Stimulated activated CD4-positive, alpha-beta T cell treated with anti-CD3 and anti-CD28 coated beads, Interleukin-12 subunit alpha, Interleukin-12 subunit beta, amount 100 ng/mL, for 24 hours (primary cell): Measurements from ENCODE around the gene RAB43.
"Not testable (repeated sequence)": the region's sequence is repeated elsewhere in the genome, so short reads cannot be mapped to it uniquely, and the experiment has no call there.

Experiments used
- DNase-seq, 2 experiments: peaks; one replicate each; pipeline ENCODE4 v3.0.0-alpha.2; 2020; ENCODE audit warnings: low read depth in 2 of 2

Gene RAB43

DNA sequence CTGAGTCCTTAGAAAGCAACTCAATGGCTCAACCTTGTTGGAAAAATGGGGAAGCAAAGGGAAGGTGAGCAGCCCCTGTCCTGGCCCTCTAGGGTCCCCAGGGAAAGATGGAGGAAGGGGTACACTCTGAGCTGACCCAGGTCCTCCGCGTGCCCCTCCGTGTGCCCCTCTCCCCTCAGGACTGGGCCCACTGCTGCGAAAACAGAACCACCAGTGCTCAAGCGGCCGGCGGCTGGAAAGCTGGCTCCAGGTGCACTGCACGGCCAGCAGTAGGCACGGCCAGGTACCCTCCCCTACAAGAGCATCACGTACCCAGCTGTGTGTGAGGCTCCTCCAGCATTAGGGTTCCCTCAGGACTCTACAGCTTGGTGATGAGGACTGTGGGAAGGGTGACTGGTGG lies 26.3 kb downstream of the RAB43 start:
- DNase-seq, result no peak

DNA sequence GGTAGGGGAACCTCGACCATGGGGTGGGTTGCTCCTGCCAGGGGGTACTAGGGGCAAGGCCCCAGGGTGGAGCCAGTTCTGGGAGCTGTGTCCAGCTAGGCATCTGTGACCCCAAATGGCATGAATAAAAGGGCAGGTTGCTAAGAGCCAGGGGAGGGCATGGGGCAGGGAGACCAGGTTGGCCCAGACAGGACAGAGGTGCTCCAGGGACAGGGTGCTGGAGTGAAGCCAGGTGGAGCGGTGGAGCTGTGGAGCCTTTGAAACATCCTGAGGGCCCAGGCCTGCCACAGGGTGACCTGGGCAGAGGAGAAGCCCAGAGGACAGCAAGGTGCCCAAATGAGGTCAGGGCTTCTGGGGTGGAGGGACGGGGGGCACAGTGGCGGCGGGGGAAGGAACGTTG lies 33.3 kb downstream of the RAB43 start:
- not testable (repeated sequence) for DNase-seq

DNA sequence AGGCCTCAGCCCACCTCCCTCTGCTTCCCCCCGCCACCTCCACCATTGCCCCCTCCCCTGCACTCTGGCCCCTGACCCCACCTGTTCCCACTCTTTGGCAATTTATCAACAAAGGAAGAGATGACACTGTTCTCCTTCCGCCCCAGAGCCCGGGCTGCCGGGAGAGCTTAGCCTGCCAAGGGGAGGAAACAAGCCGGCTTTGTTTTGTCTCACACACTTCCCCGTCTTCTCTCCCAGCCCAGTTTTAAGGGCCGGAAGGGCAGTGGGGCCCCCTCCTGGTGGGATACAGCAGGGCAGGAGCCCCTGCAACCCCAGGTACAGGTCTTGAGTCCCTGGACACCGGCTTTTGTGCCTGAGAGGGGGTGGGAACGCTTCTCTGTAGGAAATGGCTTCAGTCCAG lies 33.7 kb downstream of the RAB43 start:
- DNase-seq, result not testable (repeated sequence)

DNA sequence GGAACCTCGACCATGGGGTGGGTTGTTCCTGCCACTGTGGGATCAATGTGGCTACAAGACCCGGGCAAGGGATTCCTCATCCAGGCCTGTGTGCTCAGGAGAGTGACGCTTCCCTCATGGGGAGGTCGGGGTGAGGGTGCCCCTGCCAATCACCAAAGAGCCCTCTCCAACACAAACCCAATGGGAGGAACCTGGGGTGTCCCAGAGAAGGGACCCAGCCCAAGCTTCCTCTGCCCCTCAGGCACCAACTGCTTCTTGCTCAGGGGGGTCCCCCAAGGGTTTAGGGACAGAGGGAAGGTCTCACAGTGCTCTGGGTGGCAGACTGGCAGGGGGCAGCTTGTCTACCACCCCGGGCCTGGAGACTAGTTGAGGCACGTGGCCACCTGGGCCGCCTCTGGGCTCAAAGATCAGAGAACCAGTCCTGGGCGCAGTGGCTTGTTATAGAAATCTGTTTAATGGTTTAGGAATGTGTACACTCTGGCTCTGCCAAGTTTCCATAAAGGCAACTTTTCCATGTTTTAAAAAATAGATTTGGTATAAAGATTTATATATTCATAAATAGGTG lies 34.4 kb downstream of the RAB43 start:
- no peak for DNase-seq

DNA sequence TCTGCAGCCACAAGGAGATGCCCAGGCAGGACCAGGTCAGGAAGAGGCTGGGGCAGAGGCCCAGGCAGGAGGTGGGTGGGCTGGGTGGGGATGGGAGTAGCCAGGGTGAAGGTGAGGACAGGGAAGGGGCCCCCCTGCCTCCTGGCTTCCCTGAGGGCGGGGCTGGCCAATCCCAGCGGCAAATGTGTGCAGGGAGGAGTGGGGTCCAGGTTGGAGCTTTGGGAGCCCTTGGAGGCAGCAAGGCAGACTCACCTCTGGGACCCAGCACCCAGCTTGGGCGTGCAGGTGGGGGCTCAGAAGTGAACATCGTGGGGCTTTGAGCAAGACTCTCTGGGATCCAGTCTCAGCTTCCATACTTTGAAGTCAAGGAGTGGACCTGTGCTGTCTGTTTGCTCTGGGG lies 35.8 kb downstream of the RAB43 start:
- no peak for DNase-seq

DNA sequence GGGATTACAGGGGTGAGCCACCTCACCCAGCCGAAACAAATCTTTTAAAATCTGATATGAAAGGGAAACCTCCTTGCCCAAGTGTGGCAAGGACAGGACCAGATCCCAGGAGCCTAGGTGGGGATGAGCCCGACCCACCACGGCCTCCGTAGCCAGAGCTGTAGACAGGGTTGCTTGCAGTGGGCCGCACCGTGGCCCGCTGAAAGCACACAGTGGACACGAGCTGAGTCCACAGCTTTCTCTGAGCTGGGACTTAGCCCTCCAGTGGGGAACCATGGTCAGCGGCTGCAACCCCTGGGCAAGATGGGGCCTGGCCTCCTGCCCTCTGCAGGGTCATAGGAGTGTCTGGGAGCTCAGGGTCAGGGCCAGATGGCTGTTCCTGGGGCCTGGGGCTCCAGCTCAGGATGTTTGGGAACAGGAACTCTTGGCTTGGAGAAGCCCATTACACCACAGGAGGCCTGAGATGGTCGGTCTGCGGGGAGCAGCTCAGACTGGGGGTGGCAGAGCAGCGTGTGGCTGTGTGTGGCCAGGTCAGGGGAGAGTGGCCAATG lies 36.4 kb downstream of the RAB43 start:
- DNase-seq, result no peak

DNA sequence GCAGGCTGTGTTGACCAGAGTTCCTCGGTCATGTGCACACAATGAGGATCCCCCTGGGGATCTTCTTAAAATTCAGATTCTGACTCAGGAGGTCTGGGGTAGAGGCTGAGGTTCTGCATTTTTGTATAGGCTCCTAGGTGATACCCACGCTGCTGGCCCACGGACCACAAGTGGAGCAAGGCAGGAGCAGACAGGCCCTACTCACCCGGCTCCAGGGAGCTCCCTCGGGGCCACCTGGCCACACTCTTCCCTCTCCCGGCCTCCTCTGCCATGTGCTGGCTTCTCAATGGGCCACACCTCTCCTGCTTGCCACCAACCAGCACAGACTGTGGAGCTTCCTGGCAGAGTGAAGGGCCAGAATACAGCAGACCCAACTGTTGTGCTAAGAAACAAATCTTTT lies 37.1 kb downstream of the RAB43 start:
- DNase-seq, result no peak

DNA sequence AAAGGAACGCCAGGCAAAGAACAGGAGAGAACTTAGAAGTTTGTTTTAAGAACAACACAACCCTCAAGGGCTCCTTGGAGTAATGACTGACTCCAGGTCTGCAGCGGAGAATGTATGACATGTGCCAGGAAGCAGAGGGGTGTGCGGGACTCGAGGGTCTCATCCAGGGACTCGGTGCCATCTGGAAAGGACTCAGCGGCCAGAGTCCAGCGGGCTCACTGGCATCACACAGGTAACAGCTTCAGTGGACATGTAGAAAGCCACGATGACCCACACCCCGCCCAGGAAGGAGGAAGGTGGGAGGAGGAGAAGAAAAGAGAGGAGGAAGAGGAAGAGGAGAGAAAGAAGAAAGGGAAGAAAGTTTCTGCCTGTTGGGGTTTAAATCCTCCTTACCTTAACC lies 39.6 kb downstream of the RAB43 start:
- DNase-seq, result no peak

DNA sequence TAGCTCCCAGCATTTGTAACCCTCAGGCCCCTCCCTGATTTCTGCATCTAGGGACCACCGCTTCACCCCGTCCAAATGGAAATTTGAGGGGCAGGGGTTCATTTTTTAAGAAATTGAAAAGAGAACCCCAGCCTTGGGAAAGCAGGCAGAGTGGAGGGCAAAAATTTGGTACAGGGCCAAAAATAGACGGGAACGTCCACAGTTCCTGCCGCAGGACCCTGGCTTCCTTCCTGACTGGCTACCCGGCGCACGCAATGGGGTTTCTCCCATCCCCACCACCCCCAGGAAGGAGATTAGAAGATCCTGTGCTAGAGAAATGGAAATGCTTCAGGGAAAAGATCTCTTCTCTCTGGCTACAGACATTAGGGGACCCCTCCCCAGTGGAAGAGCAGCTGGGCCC lies 40.1 kb downstream of the RAB43 start:
- no peak for DNase-seq

DNA sequence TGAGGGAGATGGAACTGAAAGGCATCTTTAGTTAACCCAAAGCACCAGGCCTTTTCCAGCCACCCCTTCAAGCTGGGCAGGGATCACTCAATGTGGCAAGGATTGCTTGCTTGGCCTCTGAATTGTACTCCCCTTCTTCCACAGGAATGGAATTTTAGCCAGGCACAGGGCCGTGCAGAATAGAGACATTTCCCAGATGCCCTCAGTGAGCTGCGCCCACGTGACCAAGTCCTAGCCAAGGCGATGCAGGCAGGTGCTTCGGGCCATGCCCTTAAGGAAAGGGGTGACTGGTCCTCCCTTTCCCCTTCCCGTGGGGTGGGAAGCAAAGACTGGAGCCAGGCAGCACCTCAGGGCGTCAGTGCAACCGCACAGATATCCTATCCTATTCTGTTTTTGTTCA lies 43.1 kb downstream of the RAB43 start:
- no peak for DNase-seq

DNA sequence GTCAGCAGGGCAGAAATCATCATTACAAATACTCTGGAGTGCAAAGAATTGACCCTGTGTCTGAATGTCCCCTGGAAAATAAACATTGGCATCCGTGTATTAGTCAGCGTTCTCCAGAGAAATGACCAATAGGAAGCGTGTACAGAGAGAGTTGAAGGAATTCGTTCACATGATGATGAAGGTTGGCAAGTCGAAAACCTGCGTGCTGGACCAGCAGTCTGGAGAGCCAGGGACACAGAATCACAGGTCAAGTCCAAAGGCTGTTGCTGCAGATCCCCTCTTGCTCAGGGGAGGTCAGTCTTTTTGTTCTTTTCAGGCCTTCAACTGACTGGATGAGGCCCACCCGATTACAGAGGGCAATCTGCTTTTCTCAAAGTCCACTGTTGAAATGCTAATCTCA lies 44.4 kb downstream of the RAB43 start:
- DNase-seq, result no peak

DNA sequence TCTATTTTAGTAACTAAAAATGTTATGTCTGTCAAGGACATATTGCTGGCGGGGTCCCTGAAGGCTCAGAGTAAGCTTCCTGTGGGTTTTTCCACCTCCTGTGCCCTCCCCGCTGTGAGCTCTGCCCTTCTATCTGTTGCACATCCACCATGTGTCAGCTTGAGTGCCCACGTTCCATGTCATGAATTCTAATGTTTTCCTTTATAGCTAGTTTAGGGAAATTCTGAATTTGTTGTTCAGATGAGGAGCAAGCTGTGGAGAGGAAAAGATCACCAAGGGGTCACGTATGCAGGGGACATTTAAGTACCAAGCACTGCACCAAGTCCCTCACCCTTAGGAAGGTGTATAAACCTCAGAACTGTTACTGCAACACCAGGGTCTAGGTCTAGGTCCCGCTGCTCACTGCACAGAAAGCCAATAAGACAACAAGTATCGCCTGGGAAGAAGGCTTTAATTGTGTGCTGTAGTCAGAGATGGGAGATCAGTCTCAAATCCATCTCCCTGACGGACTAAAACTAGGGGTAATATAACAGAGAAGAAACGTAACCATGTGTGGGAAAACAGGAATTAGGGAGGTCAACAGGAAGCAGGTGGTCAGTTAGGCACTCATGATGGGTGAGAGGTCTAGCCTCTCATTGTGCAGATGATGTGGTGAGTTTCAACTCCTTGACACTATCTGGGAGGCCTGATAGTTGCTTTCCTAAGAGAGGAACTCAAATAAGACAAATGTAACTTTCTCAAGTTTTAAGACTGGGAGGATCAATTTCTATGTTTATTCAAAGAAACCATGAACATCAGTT lies 51.3 kb downstream of the RAB43 start:
- no peak for DNase-seq

DNA sequence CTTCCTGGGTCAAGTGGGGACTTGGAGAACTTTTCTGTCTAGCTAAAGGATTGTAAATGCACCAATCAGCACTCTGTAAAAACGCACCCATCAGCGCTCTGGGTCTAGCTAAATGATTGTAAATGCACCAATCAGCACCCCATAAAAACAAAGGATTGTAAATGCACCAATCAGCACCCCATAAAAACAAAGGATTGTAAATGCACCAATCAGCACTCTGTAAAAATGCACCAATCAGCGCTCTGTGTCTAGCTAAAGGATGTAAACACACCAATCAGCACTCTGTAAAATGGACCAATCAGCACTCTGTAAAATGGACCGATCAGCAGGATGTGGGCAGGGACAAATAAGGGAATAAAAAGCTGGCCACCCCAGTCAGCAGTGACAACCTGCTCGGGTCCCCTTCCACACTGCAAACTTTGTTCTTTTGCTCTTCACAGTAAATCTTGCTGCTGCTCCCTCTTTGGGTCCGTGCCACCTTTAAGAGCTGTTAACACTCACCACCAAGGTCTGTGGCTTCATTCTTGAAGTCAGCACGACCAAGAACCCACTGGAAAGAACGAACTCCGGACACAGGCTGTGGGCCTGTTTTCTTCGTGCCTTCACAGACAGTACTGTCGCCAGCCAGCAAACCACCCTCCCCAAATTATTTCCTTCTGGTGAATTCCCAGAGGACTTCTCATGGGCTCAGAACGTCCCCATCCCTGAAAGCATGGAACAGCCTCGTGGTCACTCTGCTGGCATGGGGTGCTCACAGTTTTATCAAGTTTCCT lies 52.1 kb downstream of the RAB43 start:
- not testable (repeated sequence) for DNase-seq

DNA sequence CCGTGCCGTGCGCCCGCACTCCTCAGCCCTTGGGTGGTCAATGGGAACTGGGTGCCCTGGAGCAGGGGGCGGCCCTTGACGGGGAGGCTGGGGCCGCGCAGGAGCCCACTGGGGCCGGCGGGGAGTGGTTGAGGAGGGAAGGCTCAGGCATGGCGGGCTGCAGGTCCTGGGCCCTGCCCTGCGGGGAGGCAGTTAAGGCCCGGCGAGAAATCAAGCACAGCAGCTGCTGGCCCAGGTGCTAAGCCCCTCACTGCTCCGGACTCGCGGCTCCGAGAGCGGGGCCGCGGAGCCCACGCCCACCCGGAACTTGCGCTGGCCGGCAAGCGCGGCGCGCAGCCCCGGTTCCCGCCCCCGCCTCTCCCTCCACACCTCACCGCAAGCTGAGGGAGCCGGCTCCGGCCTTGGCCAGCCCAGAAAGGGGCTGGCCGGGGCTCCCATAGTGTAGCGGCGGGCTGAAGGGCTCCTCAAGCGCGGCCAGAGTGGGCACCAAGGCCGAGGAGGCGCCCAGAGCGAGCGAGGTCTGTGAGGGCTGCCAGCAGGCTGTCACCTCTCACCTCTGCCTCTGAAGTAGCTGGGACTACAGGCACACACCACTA lies 53.2 kb downstream of the RAB43 start:
- no peak for DNase-seq

DNA sequence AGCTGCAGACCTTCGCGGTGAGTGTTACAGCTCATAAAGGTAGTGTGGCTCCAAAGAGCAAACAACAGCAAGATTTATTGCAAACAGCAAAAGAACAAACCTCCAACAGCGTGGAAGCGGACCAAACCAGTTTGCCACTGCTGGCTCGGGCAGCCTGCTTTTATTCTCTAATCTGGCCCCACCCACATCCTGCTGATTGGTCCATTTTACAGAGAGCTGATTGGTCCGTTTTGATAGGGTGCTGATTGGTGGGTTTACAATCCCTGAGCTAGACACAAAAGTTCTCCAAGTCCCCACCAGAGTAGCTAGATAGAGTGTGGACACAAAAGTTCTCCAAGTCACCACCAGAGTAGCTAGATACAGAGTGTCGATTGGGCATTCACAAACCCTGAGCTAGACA lies 53.9 kb downstream of the RAB43 start:
- not testable (repeated sequence) for DNase-seq

DNA sequence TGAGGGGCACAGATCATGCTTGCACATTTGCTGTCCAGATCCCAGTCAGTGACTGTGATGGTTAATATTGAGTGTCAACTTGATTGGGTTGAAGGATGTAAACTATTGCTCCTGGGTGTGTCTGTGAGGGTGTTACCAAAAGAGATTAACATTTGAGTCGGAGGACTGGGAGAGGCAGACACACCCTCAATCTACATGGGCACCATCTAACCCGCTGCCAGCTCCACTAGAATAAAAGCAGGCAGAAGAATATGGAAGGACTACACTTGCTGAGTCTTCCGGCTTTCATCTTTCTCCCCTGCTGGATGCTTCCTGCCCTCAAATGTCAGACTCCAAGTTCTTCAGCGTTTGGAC lies 55.9 kb downstream of the RAB43 start:
- no peak for DNase-seq

DNA sequence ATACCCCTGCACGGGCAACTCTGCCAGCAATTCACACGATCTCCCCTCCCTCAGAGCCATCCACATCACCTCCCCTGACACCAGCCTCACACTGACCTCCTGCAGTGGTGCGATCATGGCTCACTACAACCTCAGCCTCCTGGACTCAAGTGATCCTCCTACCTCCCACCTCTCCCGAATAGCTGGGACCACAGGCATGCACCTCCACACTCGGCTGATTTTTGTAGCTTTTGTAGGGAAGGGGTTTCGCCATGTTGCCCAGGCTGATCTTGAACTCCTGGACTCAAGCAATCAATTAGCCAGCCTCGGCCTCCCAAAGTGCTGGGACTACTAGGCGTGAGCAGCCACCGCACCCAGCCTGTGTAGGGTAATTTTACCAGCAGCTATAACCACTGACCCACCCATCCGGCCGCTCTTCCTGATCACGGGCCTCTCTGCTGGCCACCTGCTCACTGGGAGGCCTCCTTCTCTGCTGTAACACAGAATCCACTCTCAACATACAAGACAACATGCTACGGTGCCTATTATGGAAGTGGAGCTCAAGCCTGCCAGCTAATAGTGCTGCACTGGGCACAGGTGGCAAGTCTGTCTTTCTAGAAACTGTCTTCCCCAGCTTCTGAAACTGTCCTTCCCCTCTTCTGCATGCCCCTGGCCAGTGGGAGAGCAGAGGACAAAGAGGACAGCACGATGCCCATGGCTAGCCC lies 56.4 kb downstream of the RAB43 start:
- DNase-seq, result no peak

DNA sequence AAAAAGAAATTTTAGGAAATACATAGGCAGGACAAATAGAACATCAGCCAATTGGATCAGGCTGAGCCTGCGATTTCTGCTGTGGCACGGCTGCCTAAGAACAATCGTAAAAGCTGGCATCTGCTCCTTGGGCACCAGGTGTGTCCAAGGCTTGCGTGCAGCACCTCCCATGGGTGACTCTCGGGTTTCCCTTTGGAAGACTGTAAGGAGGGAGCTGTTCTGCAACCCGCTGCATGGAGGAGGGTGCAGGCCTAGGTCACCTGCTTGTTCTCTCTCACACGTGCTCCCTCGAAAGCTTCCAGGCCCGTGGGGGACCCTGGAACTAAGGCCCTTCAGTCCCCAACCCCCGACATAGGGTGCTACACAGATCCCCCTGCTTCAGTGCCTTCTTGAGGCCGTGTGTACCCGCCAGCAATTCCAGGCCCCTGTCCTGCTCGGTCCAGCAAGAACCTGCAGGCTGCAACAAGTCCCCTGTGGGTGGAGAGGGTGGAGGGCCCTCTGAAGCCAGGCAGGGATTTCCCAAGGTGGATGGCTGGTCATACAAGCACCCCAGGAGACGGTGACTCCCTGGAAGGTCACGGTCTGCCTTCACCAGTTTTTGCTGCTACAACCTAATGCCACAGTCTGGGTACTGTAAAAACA lies 57.6 kb downstream of the RAB43 start:
- no peak for DNase-seq

DNA sequence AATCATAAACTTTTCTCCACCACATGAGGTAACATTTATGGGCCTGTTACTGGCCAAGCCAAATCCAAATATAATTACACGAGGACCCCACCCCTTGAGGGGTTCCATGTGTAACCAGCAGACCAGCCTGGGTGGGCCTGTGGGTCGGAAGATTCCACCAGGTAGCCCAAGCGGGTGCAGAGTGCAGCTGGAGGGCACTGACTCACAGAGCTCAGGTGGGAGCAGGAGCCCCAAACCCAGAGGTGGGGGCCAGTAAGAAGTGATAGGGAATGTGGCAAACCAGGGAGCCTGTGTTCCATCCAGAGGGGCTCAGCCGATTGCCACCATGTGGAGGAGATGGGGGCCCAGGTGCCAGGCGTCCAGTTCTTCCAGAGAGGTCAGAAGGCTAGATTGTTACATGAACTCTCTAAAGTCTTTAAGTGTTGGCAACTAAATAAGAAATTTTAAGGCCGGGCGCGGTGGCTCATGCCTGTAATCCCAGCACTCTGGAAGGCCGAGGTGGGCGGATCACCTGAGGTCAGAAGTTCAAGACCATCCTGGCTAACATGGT lies 58.4 kb downstream of the RAB43 start:
- no peak for DNase-seq

DNA sequence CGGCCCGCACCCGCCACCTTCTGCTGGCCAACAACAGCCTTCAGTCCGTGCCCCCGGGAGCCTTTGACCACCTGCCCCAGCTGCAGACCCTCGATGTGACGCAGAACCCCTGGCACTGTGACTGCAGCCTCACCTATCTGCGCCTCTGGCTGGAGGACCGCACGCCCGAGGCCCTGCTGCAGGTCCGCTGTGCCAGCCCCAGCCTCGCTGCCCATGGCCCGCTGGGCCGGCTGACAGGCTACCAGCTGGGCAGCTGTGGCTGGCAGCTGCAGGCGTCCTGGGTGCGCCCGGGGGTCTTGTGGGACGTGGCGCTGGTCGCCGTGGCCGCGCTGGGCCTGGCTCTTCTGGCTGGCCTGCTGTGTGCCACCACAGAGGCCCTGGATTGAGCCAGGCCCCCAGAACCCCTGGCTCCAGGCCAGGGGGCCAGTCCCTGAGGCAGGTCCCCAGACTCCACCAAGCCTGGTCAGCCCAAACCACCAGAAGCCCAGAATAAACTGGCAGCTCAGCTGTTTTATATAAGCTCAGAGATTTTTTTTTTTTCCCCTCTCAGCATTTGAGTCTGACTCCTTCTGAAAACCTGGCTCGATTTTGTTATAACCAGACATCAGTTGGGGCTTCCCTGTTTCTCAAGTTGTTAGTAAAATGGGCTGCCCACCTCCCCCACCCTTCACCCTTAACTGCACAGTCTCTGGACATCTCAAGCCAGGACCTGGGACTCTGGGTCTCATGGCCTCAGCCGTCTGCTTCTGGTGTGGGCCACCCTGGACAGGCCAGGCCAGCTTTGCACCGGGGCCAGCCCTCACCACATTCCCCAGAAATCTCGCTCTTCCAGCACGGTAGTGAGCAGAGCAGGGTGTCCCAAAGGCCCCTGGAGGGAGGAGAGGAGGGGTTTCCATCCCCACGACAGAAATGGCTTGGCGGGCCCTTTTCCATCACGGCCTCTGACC lies 59.4 kb downstream of the RAB43 start:
- DNase-seq, result no peak
